NCI-H345 treated with DMSO at 0.1 percent for 48 hours (cell line): ENCODE results near the gene PAN2.
"Not testable (repeated sequence)": the region's sequence is repeated elsewhere in the genome, so short reads cannot be mapped to it uniquely, and the experiment has no call there.

ENCODE experiments used
- DNase-seq: peaks from one replicate; lab custom pipeline; 2025; ENCODE audit not compliant: unreplicated experiment; lab: John Stamatoyannopoulos, UW

Gene PAN2

DNA sequence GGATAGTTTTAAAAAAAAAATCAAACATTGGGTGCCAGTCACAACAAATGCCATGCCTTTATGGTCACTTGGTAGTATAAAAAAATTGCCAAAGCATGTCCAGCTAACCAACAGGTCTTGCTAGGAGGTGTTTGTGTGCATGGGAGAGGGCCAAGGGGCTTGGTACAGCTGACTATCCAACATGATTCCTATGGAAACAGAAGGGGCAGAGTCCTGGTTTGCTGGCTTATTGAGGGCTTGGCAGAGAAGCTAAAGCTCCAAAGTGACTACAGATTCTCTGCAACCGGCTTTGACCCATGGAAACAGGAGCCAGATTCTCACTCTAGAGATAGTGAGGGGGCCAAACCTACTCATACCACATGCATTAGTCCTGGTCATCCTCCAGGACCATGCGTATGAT is 61.3 kb downstream of the PAN2 start:
- DNase-seq: not testable (repeated sequence)

DNA sequence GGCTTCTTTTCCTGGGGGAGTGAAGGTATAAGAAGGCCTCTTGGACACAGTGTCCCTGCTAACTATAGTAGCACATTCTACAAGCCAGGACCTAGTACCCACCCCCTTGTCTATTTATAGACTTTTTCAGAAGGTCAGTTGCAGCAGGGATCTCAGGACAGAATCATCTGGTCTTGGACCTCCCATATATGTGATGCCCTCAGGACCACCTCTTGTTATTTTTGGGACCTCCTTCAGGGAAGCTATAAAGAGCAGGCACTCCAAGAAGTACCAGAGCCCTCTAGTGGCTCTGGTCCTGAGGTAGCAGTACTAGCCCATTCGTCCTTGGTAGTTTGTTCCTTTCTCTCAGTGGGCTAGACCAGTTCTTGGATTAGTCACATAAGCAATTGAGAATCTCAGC is 62.8 kb downstream of the PAN2 start:
- no peak for DNase-seq

DNA sequence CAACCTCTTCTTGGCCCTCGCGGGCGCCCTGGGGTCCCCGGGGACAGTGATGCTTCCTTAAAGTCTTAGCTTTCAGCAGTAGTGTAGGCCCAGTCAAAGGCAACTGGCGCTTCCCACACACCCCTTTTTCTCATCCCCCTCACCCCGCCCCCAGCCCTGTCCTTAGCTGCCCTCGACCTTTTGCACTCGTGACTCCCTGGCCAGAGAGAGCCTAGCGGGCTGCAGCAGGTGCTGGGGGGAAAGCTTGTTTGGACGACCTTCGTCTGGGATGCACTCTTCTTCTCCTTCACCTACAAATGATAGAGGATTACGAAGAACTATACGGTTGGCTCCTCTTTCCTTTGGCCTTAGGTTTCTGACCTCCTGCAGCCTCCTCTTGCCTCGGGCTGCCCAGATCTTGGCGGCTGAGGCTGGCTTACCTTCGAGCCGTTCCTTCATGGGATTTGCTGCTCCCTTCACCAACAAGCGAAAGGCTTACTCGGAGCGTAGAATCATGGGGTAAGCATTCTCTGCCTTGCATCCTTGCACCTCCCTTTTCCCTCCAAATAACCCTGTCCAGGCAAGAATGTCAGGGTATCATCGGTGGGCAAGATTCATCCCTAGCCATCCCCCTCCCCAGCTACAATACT is 66.2 kb downstream of the PAN2 start:
- DNase-seq: no peak

DNA sequence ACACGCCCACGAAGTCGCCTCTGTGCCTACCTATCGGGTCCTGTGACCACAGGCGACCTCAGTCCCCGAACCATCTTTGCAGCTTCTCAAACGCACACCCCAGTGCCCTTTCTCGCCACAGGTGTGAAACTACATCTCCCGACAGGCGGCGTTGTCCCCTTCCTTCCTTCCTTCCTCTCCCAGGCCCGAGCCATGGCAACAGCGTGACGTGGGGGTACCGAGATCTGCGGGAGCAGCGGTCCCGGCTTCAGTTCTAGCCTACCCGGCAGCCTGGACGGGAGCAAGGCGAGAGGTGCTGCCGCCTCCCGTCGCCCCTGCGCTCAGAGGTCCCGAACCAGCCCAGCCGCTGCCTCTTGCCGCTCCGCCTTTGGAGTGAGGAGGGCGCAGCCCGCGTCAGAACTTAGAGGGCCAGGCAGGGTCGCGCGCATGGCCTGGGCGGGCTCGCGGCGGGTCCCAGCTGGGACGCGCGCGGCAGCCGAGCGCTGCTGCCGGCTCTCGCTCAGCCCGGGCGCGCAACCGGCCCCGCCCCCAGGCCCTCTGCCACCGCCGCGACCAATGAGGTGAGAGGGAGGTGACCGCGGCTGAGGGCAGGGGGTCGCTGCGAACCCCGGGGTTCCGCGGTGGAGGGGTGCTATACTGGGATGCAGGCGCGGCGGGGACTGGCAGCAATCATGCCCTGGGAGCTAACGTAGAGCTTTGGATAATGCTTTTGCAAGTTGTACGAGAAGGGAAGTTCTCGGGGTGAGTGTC is 66.9 kb downstream of the PAN2 start, which contains the start of gene COQ10A:
Gene COQ10A (plus strand): TSS at position 250 of the 750 bp plus-strand sequence. CDS start 177 bp downstream, at position 427.
- DNase-seq: peak; percentile 82
